ENCODE measurements around the gene RAF1.

DNA sequence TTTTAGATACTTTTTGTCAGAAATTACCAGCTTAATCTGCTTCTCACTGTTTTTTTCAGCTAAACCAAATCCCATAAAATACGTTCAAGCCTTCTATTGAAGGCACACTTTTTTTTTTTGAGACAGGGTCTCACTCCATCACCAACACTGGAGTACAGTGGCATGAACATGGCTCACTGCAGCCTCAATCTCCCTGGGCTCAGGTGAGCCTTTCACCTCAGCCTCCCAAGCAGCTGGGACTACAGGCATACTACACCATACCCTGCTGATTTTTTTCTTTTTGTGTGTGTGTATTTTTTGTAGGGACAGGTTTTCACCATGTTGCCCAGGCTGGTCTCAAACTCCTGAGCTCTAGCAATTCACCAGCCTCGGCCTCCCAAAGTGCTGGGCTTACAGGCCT, 3.7 kb downstream of the RAF1 start:
- TF ChIP-seq POLR2A (IDR thresholded peaks at IDR 0.05; ENCODE audit: low read depth, low read length) (no peak), POLR2AphosphoS5 (IDR thresholded peaks at IDR 0.05; ENCODE audit: low read depth, low read length) (no peak), TAF1 (IDR thresholded peaks at IDR 0.05; ENCODE audit: low read depth, low read length) (no peak)

Measured in GM12891 (cell line).